ENCODE results near the gene FBXL7. TPM values are rescaled to one million over a fixed set of nuclear protein-coding genes. Genes with fewer than 3 reads are reported as not detected.

The FBXL7 gene
- total RNA-seq, 6 experiments from 2014 or later = 0.81 to 1.9 (median 1.3) TPM

DNA sequence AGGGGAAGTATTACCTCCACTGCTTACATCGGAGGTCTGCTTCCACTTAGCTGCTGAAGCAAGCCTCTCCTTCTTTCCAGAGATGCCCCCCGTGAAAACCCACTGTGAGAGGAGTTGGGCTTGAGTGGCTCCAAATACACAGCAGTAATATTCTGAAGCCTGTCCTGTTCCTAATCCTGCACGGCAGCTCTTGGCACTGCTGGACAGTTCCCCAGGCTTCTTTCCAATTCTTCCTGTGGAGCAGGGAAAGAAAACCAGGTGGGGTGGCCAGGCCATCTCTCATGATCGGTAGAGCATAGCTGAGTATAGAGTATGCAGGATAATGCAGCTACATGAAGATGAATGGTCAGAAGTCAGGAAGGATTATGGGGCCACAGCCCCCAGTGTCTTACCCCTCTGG, 344.3 kb downstream of the FBXL7 start:
- Histone ChIP-seq H3K9me3 (no peaks in the 10 kb centered on the region), H3K27me3 (no peaks in the 10 kb centered on the region), H3K36me3 (no peaks in the 10 kb centered on the region), H3K27ac (no peak overlapping the region), H3K4me3 (no peak overlapping the region), H3K4me1 (no peaks in the 10 kb centered on the region)
- ATAC-seq = no peak
- WGBS (ENCODE audit: insufficient coverage, low coverage, low lambda C conversion rate, missing lambda C conversion rate) = 39% methylated on average over 2 of the region's 4 CpGs
- no peak for DNase-seq
- intact Hi-C loops (cut with DNase I) = no loop called here
- TF ChIP-seq, protein P1, sequence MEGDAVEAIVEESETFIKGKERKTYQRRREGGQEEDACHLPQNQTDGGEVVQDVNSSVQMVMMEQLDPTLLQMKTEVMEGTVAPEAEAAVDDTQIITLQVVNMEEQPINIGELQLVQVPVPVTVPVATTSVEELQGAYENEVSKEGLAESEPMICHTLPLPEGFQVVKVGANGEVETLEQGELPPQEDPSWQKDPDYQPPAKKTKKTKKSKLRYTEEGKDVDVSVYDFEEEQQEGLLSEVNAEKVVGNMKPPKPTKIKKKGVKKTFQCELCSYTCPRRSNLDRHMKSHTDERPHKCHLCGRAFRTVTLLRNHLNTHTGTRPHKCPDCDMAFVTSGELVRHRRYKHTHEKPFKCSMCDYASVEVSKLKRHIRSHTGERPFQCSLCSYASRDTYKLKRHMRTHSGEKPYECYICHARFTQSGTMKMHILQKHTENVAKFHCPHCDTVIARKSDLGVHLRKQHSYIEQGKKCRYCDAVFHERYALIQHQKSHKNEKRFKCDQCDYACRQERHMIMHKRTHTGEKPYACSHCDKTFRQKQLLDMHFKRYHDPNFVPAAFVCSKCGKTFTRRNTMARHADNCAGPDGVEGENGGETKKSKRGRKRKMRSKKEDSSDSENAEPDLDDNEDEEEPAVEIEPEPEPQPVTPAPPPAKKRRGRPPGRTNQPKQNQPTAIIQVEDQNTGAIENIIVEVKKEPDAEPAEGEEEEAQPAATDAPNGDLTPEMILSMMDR (IDR thresholded peaks at IDR 0.05) = no peak
- no peak for TF ChIP-seq POLR2A (IDR thresholded peaks at IDR 0.05)

DNA sequence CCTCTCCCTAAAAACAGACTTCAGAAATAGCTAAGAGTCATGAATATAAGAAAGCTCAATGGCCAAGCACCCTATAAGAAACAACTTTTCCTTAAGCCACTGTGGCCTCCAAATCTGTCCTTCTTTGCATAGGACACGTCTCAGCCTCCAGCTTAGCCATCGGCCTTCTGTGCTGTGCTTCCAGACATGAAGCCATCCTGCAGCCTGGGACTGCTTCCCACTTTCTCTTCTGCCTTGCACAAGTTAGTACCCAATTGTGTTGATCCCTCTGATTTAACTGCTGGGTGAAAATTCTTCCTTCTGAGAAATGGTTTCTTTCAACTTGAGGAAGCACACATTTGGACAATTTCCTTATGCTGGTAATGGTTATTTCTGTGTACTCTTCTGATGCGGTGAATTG, 344.9 kb downstream of the FBXL7 start:
- no peaks in the 10 kb centered on the region for H3K36me3 ChIP-seq
- no peaks in the 10 kb centered on the region for H3K4me1 ChIP-seq
- H3K4me3 ChIP-seq = no peak overlapping the region
- no peaks in the 10 kb centered on the region for H3K9me3 ChIP-seq
- no peak overlapping the region for H3K27ac ChIP-seq
- ATAC-seq (no peak), DNase-seq (no peak)
- 72% methylated on average over 3 of the region's 3 CpGs for WGBS (ENCODE audit: insufficient coverage, low coverage, low lambda C conversion rate, missing lambda C conversion rate)
- H3K27me3 ChIP-seq = no peaks in the 10 kb centered on the region
- intact Hi-C loops (cut with DNase I) = no loop called here
- TF ChIP-seq, protein P1 (IDR thresholded peaks at IDR 0.05) = no peak
- TF ChIP-seq POLR2A (IDR thresholded peaks at IDR 0.05) = no peak

DNA sequence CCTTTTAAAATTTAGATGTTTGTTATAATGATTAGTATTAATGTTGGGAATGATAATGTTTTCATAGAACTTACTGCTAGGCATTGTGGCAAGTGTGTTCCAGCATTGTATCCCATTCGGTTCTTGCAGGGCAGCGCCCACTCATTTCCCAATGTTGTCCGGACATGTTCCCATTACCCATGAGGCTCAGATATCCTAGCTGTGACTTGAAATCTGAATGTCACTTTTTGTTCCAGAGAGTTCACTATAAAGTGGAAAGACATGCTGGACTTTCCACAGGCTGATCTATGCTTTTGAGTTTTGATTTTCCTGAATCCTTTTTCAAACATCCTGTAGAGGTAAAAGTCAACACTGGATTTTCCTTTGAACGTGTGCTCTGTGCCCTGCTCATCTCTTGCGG, 350.6 kb downstream of the FBXL7 start:
- Histone ChIP-seq H3K9me3 (no peaks in the 10 kb centered on the region), H3K4me3 (no peak overlapping the region), H3K4me1 (peaks cover 0 to 6% (median 0%) of the 10 kb centered on the region in 4 donors), H3K36me3 (no peaks in the 10 kb centered on the region), H3K27me3 (no peaks in the 10 kb centered on the region), H3K27ac (no peak overlapping the region)
- no peak for DNase-seq
- no peak for ATAC-seq
- intact Hi-C loops (cut with DNase I) = no loop called here
- TF ChIP-seq, protein P1 (IDR thresholded peaks at IDR 0.05) = no peak
- TF ChIP-seq POLR2A (IDR thresholded peaks at IDR 0.05) = no peak
- 63% methylated on average over 5 of the region's 5 CpGs for WGBS (ENCODE audit: insufficient coverage, low coverage, low lambda C conversion rate, missing lambda C conversion rate)

DNA sequence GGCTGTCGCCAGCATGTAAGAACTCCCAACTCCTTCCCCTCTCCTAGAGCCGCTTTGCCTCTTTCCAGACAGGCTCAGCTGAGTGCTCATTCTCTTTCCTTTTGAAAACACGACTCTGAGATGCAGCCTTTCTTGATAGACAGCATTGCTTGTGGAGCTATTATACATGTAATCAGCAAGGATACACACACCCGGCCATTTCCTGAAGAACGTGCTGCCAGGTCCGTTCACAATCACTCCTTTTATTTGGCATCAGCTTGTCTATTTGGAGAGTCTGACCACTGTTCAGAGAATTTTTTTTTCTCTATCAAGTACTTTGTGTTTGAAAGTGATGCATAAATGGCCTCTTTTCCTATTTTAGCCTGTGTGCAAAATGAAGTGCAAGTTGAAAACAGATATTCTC, 351.0 kb downstream of the FBXL7 start:
- intact Hi-C loops (cut with DNase I) = no loop called here
- no peaks in the 10 kb centered on the region for H3K27me3 ChIP-seq
- WGBS (ENCODE audit: insufficient coverage, low coverage, low lambda C conversion rate, missing lambda C conversion rate) = 31% methylated on average over 6 of the region's 6 CpGs
- ATAC-seq = peak; percentile 45 to 81 (median 68)
- DNase-seq = no peak
- H3K9me3 ChIP-seq = no peaks in the 10 kb centered on the region
- H3K4me1 ChIP-seq = peaks cover 0 to 6% (median 0%) of the 10 kb centered on the region in 4 donors
- no peak overlapping the region for H3K4me3 ChIP-seq
- H3K27ac ChIP-seq = no peak overlapping the region
- no peaks in the 10 kb centered on the region for H3K36me3 ChIP-seq
- TF ChIP-seq, protein P1 (IDR thresholded peaks at IDR 0.05) = no peak
- TF ChIP-seq POLR2A (IDR thresholded peaks at IDR 0.05) = no peak

DNA sequence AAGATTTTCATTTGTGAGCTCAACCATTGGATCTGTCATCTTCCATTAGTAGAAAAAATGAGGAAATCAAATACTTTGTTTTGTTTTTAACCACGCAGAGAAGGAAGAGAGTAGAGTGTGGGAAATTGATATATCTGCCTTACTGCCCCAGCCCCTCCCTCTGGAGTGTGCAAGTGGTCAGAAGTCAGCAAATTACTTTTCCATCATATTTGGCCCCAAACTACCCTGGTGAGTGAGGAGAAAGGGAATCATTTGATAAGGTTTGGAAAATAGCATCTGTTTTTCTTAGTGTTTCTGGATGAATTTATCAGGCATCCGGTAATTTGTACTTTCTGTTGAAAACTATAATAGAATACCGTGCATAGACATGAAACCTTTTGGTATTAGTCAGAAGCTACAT, 352.2 kb downstream of the FBXL7 start:
- intact Hi-C loops (cut with DNase I) = no loop called here
- peaks cover 0 to 6% (median 0%) of the 10 kb centered on the region in 4 donors for H3K4me1 ChIP-seq
- no peaks in the 10 kb centered on the region for H3K27me3 ChIP-seq
- no peak for ATAC-seq
- 70% methylated on average over 3 of the region's 3 CpGs for WGBS (ENCODE audit: insufficient coverage, low coverage, low lambda C conversion rate, missing lambda C conversion rate)
- no peak for DNase-seq
- no peak overlapping the region for H3K4me3 ChIP-seq
- H3K9me3 ChIP-seq = no peaks in the 10 kb centered on the region
- H3K27ac ChIP-seq = no peak overlapping the region
- H3K36me3 ChIP-seq = no peaks in the 10 kb centered on the region
- TF ChIP-seq, protein P1 (IDR thresholded peaks at IDR 0.05) = no peak

Data from right lobe of liver (tissue), 6 donors.